ENCODE results near the gene R3HDM1.
A peak's percentile ranks its signal among the peaks of the same experiment; 100 is the strongest.
"Not testable (repeated sequence)": the region's sequence is repeated elsewhere in the genome, so short reads cannot be mapped to it uniquely, and the experiment has no call there.

The R3HDM1 gene

DNA sequence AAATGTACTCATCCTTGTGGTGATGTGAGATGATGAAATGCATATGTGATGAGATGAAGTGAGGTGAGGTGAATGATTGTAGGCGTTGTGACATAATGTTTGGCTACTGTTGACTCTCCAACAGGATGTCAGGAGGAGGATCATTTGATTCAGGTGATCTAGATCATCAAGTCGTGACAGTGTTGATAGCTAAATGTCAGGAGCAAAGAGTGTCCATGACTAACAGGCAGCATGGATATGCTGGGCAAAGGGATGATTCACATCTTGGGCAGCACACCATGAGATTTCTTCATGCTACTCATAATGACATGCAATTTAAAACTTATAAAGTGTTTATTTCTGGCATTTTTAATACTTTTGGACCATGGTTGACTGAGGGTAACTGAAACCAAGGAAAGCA, 170.2 kb downstream of the R3HDM1 start:
- intact Hi-C loops (cut with DNase I), result no loop called here
- DNase-seq, result no peak

DNA sequence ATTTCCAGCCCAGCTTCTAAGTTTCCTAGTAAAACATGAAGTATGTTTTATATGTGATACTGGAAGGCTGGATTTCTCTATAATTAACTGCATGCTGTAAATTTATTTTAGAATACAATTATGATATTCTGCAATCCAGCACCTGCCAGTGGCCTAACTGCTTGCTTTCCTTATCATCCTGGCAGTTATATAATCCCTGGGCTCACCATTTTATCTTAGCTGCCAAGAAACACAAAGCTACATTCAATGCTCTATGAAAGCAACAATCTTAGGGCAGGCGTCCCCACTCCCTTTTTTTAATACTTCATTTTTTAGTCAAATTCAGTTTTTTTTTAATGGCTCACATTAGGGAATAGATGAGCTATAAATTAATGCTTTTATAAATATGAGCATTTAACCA, 172.0 kb downstream of the R3HDM1 start:
- no peak for DNase-seq
- intact Hi-C loops (cut with DNase I), result no loop called here

DNA sequence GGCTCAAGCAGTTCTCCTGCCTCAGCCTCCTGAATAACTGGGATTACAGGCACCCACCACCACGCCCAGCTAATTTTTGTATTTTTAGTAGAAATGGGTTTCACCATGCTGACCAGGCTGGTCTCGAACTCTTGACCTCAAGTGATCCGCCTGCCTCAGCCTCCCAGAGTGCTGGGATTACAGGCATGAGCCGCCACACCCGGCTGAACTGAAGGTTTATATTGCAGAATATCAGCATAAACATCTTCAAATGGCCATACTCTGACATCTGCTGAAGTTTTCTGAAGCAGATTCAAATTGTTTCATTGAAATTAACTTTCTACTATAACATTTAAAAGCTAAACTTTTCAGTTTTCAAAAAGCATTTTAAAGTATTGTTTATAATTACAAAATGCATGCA, 172.8 kb downstream of the R3HDM1 start:
- intact Hi-C loops (cut with DNase I); DNase-seq: not testable (repeated sequence)

DNA sequence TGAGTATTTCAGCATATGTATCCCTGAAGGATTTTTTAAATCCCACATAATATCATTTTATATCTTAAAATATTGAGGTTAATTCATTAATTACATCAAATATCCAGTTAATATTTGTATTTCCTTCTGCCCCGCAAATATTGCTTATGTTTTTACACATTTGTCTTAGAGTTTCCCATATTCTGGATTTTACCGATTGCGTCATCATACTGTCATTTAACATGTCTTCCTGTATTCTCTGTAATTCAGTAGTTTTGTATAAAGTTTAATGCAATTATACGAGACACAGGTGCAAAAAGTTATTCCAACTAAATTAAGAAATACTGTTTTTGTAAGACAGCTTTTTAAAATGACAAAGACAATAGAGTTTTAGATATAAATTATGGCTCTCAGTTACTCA, 176.9 kb downstream of the R3HDM1 start:
- DNase-seq, result no peak
- intact Hi-C loops (cut with DNase I), result no loop called here

DNA sequence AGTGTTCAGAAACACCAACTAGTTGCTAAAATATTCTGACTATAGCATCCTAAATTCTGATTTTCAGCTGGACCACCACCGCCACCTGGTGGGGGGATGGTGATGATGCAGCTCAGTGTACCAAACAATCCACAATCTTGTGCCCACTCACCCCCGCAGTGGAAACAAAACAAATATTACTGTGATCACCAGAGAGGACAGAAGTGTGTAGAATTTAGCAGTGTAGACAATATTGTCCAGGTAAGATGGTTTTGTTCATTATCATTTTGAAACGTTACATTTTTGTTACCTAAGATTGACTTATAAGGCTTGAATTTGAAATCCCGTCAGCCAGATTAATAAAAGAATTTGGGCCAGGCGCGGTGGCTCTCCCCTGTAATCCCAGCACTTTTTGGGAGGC, 178.7 kb downstream of the R3HDM1 start:
- peak; percentile 34 to 94 (median 74) for DNase-seq
- intact Hi-C loops (cut with DNase I), result loop anchor here (1.0 to 10.0 kb wide), 2 partner anchors 125 to 706 kb away; no protein-coding TSS in a partner anchor

DNA sequence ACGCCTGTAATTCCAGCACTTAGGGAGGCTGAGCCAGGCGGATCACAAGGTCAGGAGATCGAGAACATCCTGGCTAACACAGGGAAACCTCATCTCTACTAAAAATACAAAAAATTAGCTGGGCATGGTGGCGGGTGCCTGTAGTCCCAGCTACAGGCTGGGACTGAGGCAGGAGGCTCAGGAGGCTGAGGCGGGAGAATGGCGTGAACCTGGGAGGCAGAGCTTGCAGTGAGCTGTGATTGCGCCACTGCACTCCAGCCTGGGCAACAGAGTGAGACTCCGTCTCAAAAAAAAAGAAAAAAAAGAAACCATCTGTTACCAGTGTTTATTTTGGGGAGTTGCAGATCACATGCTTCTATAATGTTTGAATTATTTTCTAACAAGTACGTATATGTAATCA, 183.8 kb downstream of the R3HDM1 start:
- intact Hi-C loops (cut with DNase I), result loop anchor here (10.0 kb wide), 1 partner anchor 130 kb away; no protein-coding TSS in a partner anchor
- DNase-seq, result peak in 2 of 10 donors; percentile 84 to 86

DNA sequence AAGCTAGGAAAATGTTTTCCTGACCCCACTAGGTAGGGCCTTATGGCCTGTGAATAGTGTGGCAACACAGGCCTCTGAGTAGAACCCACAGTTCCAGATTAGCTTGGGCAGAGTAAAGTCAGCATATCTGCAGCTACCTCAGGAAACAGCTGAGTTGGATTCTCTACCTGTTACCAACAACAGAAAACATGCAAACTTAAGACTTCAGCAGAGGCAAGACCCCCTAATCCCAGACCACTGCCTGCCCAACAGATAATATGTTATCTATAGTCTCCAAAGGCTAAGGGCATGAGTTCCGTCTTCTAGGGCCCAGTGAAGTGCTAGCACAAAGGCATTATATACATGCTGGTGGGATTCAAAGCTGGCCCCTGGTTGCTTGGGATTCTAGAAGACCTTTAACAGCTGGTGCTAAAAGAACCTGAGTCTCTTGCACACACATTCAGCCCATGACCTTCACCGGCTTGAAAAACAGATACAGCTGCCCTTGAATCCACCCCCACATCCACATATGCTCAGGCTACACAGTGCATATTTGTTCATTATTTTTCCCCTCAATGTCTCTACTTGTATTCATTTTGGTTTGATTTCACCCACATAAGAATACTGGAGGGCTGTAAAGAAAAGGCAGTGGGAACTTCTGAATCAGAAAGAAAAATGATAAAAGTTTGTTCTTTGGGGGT, 196.9 kb downstream of the R3HDM1 start:
- no peak for DNase-seq
- intact Hi-C loops (cut with DNase I), result no loop called here

DNA sequence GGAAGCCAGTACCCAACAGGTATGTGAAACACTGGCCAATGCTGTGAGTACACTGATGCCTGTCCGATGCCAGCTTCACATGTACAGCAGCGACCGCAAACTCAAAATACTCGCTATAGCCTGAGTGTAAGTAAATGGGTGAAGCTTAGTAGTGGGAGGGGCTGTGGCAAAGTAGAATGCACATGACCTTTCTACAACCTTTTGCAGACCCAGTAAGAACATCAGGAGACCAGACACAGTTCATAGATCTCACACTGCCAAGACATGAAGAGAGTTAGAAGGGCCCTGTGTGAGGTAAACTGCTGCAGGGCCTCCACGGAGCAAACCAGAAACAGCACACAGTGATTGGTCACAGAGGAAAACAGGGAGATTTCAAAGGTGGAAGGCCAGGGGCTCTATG, 201.3 kb downstream of the R3HDM1 start:
- no peak for DNase-seq
- intact Hi-C loops (cut with DNase I), result no loop called here

DNA sequence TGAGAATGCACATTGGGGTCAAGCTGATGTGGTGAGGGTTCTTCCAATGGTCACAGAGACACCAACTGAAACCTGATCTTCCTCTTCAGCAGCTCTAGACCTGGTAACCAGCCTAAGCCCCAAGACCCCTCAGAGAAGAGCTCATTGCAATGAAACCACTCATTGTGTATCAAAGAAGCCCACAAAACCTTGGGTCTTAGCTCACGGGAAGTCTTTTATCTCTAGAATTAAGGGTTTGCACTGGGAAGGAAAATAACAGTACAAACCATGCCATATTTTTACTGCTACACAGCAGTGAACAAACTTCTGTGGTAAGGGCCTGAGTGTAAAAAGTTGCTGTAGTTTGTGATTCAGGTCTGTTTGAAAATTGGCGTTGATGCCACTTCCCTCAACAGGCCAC, 201.8 kb downstream of the R3HDM1 start:
- DNase-seq, result no peak
- intact Hi-C loops (cut with DNase I), result no loop called here

DNA sequence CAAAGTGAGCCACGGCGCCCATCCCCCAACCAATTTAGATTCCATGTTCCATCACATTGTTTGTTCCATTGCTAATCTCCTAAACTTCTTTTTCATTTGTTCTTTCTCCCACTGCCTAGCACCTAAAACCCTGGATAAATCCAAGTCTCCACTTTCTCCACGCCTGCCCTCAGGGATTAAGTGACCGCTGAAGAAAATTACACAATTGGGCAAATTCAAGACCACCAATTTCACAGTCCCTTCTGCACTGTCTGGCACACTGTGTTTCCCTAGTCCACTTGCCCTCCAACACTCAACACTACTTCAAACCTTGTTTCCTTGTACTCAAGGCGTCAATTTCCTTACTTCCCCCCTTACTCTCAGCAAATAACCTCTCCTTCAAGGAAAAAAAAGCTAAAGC, 205.3 kb downstream of the R3HDM1 start:
- intact Hi-C loops (cut with DNase I), result no loop called here
- no peak for DNase-seq

DNA sequence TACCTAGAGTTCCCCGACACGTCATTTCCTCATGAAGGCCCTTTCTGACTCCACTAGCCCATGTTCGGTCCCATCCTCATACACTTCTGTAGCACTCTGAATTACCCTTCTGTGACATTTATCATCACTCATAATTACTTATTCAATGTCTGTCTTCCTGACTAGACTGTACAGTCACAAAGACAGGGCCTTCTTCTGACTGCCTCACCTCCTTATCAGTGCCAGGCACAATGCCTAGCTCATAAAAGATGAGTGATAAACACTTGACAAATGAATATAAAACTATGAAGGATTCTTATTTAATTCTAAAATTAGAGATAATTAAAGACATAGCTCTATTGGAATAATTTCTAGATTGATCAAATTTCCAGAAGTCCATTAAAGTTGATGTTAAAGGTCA, 208.9 kb downstream of the R3HDM1 start:
- DNase-seq, result no peak
- intact Hi-C loops (cut with DNase I), result loop anchor here (5.0 kb wide), 1 partner anchor 137 kb away; the partner anchor contains the start of gene MCM6

DNA sequence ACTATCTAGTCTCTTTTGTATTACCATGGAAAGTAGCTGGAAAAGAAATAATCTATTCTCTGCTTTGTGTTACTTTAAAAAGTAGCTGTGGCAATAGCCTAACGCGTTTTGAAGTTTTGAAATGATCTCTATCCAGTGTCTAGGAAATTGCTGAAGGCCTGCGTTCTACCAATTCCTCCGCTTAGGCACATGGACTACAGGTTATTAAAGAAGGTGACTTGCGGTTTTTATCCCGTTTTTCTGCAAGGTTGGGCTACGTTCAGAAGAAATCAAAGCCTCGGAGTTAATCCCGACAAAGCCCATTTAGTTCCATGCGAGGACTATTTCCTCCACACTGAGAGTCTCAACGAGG, 209.7 kb downstream of the R3HDM1 start:
- DNase-seq, result no peak
- intact Hi-C loops (cut with DNase I), result loop anchor here (5.0 kb wide), 1 partner anchor 136 kb away; the partner anchor contains the start of gene MCM6

DNA sequence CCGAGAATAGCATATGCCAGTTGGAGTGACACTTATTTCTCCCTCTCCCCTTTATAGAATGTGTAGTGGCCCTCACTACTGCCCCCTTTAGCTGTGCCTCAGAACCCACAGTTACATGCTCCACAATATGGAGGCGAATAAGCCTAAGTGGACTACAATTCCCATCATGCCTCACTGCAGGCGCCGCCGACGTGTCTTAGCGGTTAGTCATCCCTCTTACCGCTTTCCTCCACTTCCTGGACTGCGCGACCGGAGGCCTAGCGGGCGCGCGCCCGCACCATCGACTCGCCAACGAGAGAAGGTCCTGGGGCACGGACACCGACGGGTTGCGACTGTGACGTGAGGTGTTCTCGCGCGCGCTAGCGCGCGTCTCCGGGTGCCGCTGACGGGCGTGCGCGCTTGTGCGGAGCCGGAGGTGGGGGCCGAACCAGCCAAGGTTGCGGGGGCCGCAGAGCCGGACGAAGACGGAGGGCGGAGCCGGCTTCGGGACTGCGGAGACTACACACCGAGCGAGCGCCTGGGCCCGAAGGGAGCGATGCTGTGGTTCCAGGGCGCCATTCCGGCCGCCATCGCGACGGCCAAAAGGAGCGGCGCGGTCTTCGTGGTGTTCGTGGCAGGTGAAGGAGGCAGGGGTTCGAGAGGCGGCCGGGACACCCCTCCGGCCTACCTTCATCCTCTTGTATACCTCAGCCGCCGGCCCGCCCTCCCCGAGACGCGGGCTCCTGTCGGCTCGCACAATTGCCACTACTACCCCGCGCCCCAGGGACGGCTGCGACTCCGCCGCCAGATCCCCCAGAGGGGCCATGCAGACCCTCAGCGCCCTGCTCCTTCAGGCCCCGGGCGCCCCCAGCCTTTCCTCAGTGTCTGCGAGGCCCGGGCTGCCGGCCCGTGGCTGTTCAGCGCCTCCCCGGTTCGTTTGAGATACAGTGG, 210.4 kb downstream of the R3HDM1 start, which contains the start of gene UBXN4:
UBXN4 (plus strand) TSS at position 461 of the 930 bp plus-strand sequence; CDS start at position 536, 75 bp downstream.
- peak; percentile 93 to 99 (median 98) for DNase-seq
- intact Hi-C loops (cut with DNase I), result loop anchor here (5.0 kb wide), 1 partner anchor 136 kb away; the partner anchor contains the start of gene MCM6

DNA sequence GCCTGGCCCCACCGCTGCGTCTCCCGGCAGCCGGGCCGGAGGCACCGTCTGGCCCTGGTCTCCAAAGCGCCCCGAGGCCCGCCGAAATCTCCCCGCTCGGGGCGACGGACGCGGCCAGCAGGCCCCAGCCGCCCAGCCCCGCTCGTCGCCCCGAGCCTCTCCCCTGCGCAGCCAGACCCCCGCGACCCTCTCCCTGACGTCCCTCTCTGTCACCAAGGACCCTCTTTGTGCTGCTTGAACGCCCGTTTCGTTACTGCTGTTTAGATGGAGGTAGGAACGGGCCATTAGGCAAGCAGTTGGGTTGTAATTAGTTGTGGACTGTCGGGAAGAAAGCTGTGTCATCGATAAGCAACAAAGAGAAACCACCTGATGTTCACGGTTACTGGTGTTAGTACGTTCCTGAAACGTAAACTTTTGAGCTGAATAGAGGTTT, 211.1 kb downstream of the R3HDM1 start:
- peak in 6 of 10 donors; percentile 14 to 83 (median 25) for DNase-seq
- intact Hi-C loops (cut with DNase I), result loop anchor here (5.0 kb wide), 1 partner anchor 135 kb away; the partner anchor contains the start of gene MCM6

DNA sequence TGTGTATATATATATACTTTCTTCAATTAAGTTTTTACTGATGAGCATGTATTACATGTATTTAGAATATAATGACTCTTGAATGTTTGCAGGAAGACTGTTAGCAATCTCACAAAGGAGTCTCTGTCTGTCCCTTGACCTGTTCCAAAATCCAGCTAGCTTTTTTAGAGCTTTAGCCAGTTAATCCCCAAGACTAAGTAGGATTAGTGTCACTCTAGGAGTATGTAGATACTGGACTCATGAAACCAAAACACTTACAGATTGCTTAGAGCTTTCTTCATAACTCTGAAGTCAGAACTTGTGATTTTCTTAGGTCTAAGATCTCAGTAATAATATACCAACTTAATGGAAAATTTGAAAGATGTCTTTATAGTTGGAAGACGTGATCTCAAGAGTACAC, 212.6 kb downstream of the R3HDM1 start:
- intact Hi-C loops (cut with DNase I), result loop anchor here (5.0 kb wide), 1 partner anchor 133 kb away; the partner anchor contains the start of gene MCM6
- no peak for DNase-seq

DNA sequence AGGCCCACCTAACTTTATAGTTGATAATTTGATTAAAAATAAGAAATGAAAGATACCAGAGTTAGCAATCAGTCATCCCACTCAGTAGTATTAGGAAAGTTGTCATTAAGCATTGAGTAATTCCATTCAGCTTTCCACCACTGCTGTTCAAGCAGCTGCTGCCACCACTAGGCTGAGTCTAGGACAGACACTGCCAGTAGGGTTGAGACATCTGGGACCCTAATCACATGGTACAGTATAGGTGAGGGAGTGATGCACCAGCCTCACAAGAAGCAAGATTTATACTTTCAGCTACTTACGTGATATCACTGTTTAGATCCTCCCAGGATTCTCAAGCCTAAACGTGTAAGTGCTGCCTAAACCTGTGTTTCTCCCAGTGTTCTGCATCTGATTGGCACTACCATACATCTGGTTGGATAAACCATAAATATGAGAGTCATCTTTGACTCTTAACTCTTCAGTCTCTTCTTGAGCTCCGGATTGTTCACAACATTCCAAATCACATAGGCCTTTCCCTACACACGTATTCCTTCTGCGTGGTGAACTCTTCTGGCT, 213.6 kb downstream of the R3HDM1 start:
- DNase-seq, result no peak
- intact Hi-C loops (cut with DNase I), result loop anchor here (5.0 kb wide), 1 partner anchor 132 kb away; the partner anchor contains the start of gene MCM6

DNA sequence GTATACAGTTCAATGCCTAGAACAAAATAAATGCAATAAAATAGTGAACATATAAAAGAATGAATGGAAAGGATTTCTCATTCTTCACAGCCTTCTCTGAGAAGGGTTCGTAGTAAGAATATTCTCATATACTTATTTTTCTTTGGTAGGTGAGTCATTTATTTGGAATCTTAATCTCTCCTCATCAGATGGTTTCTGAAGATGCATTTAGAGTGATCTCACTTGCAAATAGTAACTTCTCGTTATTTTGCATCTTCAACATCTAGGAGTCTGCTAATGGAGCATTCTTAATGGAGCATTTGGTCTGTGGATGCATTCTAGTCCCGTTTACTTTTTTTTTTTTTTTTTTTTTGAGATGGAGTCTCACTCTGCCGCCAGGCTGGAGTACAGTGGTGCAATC, 214.3 kb downstream of the R3HDM1 start:
- intact Hi-C loops (cut with DNase I), result no loop called here
- no peak for DNase-seq

DNA sequence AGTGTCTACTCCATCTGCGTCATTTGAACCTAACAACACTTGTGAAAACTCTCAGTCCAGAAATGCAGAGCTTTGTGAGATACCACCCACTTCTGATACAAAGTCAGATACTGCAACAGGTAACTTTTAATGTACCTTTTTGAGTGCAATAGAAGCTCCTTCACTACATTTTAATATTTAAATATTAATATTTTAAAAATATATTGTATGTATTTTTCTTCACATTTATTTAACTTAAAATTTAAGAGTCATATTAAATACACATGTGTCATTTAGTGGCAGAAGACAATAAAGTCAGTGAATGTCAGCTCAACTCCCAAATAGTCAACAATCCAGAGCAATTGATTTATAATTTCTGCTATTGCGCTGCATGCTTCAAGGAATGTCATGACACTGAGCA, 224.3 kb downstream of the R3HDM1 start:
- intact Hi-C loops (cut with DNase I), result no loop called here
- DNase-seq, result no peak

DNA sequence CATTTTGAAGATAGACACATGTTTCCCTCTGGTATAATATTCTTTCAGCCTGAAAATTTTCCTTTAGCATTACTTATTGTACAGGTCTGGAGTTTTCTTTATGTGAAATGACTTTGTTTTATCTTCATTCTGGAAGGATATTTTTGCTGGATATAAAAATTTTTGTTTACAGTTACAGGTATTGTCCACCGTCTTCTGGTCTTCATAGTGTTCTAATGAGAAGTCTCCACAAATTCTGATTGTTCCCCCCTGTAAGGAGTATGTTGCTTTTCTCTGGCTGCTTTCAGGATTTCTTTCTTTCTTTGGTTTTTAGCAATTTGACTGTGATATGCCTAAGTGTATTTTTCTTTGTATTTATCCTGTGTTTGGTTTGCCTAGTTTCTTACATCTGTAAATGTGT, 225.4 kb downstream of the R3HDM1 start:
- no peak for DNase-seq
- intact Hi-C loops (cut with DNase I), result no loop called here

DNA sequence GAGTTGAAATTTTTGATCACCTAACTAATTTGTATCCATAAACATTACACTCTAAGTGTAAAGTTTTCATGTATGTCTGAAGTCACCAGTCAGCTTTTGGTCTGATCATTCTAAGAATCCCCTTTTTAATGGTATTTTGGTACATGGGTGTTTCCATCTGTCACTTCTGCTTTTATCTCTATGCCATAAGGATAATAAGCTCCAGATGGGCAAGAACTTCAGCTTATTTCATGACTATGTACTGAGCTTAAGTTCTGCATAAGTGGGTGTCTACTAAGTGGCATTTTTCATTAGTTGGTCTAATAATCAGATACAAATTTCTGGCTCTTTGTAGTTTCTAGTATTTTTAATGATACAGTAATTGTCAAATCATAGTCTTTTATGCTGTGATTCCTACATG, 230.7 kb downstream of the R3HDM1 start:
- no peak for DNase-seq
- intact Hi-C loops (cut with DNase I), result no loop called here

DNA sequence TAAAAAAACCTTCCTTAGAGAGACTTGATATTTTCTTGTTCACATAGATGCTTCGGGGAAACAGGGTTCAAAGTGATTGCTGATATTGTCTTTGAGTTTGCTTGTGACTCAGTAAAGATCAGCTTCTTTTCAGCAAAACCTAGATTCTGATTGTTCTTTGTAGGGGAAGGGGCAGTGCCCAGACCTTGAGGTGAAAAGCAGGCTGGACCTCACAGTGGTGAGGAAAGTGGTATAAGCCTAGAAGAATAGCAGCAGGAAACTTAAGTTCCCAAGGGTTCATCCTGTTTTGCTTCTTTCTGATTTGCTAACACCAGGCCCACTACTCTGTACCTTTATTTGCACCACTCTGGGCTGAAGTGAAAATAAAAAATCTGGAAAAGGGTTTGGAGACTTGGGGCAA, 231.2 kb downstream of the R3HDM1 start:
- intact Hi-C loops (cut with DNase I), result no loop called here

More for the DNA sequence above, 231.2 kb downstream of the R3HDM1 start:
- DNase-seq, result no peak
